Measurements from ENCODE around the gene KIAA1549. TPM values are rescaled to one million over a fixed set of nuclear protein-coding genes. Genes with fewer than 3 reads are reported as not detected.
A peak's percentile ranks its signal among the peaks of the same experiment; 100 is the strongest.
"Not testable (repeated sequence)": the region's sequence is repeated elsewhere in the genome, so short reads cannot be mapped to it uniquely, and the experiment has no call there.

The KIAA1549 gene
- total RNA-seq, 1 donor from 2014 or later, result 3.0 TPM

- no peak for DNase-seq
These were observed 39.6 kb downstream of the KIAA1549 start for GRCh38 chr7:138941545-138941944.

- DNase-seq, result not testable (repeated sequence)
These were observed 40.6 kb downstream of the KIAA1549 start for GRCh38 chr7:138940602-138941001.

DNA sequence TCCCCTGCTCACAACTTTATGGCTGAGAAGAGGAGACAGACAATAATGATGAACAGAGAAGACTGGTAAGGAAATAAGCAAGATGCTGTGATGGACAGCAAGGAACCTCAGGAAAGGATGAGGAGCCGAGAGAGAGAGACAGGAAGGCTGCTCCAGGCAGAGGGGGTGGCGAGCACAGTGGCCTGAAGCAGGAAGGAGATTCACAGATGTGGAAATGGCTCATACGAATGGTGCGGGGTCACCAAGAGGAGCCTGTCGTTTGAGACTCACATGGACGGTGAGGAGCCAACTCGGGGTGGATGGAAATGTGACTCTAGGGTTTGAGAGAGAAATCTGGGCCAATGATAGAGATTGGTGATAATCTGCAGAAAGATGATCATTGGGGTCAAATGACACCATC lies 43.7 kb downstream of the KIAA1549 start:
- no peak for DNase-seq

GRCh38 chr7:138935465-138936011 lies 45.7 kb downstream of the KIAA1549 start:
- peak; percentile 76 for DNase-seq

DNA sequence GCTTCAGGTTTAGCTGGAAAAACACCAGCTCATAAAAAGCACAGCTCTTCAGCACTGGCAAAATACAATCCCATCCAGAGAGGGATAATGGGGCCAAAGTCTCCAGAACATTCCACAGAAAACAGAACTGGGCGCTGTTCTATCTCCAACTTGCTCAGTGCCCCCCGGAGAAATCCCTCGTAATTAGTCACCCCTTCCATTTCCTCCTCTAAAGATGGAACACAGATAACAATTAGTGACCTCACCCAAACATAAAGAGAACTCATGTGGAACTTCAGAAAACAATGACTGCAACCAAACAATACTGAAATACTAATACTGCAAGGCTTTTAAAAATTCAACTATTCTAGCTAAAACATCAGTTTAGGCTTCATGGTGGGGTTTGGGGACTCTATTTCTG lies 46.3 kb downstream of the KIAA1549 start:
- DNase-seq, result no peak

DNA sequence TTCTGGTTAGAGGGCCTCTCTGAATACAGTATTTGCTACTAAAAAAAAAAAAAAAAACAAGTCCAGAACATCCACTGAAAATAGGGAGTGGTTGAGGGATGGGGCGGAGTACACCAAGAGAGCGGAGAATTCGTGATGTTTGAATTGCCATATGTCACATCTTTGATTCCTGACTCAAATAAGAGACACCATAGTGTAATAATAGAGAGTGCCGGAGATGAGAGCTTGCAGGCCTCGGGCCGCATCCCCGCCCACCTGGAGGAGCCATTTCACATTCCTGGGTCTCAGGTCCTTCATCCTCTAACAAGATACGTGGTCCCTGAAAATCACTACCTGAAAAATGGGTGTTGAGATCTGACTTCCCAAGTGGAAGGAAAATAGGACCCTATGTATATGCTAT lies 46.8 kb downstream of the KIAA1549 start:
- DNase-seq, result no peak

GRCh38 chr7:138932870-138933269 lies 48.3 kb downstream of the KIAA1549 start:
- no peak for DNase-seq

DNA sequence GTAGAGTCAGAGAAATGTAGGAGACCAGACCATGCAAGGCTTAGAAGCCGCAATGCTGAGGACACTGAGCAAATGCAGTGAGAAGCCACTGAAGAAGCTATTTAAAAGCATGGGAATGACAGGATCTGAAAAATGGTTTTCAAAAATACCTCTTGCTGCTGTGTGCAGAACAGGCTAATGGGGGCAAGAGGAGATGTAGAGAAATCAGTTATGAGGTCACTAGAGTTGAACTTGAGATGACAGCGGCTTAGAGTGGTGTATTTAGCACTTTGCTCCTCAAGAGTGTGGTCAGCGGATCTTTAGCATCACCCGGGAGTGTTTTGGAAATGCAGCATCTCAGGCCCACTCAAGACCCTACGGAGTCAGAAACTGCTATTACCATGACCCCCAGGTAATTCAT lies 48.8 kb downstream of the KIAA1549 start:
- no peak for DNase-seq

DNA sequence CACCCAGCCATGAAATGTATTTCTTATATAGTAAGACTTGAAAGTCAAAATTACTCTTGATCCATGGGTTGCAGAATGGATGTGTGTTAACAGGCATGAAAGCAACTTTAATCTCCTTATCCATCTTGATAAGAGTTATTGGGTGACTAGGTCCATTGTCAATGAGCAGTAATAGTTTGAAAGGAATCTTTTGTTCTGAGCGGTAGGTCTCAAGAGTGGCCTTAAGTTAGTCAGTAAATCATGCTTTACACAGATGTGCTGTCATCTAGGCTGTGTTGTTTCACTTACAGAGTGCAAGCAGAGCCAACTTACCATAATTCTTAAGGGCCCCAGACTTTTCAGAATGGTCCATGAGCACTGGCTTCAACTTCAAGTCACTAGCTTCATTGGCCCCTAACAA lies 51.2 kb downstream of the KIAA1549 start:
- no peak for DNase-seq

- DNase-seq, result no peak
These were observed 55.0 kb downstream of the KIAA1549 start for GRCh38 chr7:138926241-138926612.

GRCh38 chr7:138924501-138925225 lies 56.5 kb downstream of the KIAA1549 start:
- DNase-seq, result no peak

GRCh38 chr7:138921277-138921676 lies 59.9 kb downstream of the KIAA1549 start:
- DNase-seq, result no peak

DNA sequence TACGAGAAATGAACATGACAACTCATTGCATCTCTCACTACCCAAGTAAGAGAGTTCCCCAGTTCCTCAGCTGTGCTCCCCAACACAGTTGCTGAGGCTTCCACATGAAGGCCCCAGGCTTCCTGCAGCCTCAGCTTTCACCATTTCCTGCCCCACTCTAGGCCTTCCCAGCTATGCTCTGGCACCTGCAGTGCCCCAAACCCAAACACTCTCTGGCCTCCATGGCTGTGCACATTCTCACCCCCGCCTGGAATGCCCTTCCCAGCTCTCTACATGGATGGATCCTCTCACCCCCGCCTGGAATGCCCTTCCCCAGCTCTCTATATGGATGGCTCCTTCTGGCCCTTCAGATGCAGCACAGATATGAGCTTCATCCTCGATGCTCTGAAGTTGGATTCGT lies 61.3 kb downstream of the KIAA1549 start:
- DNase-seq, result no peak

DNA sequence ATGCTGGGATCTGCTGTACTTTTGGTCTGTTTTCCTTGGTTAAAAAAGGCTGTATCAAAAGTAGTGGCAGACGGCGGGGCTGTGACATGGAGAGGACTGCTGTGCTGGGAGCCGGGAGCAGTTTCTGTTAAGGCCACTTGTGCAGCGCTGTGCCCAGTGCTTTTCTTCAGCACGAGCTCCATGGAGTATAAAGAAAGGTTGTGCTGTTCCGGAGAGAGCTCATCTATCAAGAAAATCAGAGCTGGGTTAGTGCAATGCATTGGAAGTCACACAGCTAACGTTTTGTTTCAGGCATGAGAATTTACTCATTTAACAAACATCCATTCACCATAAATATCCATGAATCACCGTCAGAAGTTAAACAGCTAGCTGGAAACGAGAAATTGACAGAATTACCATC lies 62.0 kb downstream of the KIAA1549 start:
- no peak for DNase-seq

DNA sequence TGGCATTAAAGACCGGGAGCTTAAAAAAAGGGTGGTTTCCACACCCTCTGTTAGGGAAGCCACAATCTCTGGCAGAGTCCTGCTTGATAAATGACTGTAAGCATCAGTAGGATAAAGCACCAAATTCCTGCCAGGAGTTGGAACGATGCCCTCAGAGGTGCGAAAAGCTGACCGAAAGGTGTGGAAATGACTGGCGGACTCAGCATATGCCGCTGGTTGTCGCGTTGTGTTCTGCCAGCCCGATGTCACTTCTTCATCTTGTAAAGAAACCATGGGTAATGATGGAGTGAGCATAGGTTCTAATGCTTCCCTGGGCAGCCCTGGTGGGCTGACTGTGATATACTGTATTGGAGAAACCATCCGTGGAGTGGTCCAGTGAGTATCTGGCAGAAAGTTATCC lies 62.4 kb downstream of the KIAA1549 start:
- DNase-seq, result no peak

GRCh38 chr7:138918176-138918575 lies 63.0 kb downstream of the KIAA1549 start:
- DNase-seq, result no peak

DNA sequence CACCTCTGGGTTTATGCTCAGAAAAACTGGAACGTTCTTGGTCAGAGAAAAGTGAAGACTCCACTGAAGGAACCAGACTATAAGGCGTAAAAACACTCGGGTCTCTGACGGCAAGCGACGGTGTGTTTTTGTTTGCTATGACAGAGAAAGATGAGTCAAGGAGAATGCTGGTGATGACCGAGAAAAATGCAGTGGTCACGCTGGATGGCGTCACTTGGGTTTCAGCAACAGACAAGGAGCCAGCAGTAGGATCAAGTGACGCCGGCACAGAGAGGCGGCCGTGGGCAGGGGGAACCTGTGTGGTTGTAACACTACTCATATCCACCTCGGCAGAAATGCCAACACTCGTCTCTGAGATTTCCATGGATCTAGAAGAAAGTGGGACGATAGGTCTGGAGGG lies 63.4 kb downstream of the KIAA1549 start:
- DNase-seq, result no peak

- no peak for DNase-seq
These were observed 64.5 kb downstream of the KIAA1549 start for GRCh38 chr7:138916731-138917130.

GRCh38 chr7:138916275-138916674 lies 64.9 kb downstream of the KIAA1549 start:
- DNase-seq, result no peak

GRCh38 chr7:138913783-138914182 lies 67.4 kb downstream of the KIAA1549 start:
- DNase-seq, result no peak

DNA sequence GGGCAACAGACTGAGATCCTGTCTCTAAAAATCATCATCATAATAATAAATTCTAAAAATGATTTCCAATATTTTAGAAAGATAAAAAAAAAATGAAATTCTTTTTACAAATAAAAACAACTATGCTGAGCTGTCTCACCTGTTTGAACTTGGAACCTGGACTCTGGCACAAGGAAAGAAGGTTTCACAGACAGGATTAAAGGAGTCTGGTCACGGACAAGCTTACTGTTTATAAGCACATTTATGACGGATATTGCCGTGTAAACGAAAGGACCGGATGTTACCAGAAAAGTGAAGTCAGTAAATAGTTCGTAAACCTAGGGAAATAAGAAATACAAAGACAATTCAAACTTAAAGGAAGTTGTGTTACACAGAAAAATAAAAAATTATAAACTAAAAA lies 70.2 kb downstream of the KIAA1549 start:
- no peak for DNase-seq

- DNase-seq, result no peak
These were observed 73.3 kb downstream of the KIAA1549 start for GRCh38 chr7:138907850-138908249.

DNA sequence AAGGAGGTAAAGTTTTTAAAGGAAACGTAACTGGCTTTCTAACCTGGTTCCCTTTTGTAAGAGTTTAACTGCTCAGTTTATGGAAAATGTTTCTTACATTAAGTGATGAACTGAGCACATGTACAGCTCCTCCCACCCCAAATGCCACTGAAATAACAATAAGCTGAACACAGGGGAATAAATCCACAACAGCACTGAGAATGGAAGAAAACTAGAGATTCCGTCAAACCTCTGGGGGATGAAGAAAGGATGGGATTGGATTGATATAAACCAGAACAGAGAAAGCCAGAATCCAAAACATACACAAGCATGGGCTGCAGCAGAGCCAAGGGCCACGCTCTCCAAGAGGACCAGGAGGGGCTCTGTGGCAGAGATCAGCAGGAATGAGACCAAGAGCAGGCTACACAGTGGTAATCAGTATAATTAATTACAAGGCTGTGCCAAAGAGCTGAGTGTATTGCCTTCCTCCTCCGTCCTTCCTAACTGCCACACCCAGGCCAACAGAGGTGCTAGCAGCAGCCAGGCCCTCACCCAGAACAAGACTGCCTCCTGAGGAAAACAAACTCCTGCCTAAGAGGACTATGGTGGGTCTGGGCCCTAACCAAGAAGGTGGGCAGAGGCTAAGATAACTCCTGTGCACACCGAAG lies 73.9 kb downstream of the KIAA1549 start:
- peak; percentile 43 for DNase-seq

- DNase-seq, result no peak
These were observed 77.2 kb downstream of the KIAA1549 start for GRCh38 chr7:138903859-138904435.

Measured in skin of body (tissue), 2 donors.